Measurements from ENCODE around the gene DNAH7.

DNA sequence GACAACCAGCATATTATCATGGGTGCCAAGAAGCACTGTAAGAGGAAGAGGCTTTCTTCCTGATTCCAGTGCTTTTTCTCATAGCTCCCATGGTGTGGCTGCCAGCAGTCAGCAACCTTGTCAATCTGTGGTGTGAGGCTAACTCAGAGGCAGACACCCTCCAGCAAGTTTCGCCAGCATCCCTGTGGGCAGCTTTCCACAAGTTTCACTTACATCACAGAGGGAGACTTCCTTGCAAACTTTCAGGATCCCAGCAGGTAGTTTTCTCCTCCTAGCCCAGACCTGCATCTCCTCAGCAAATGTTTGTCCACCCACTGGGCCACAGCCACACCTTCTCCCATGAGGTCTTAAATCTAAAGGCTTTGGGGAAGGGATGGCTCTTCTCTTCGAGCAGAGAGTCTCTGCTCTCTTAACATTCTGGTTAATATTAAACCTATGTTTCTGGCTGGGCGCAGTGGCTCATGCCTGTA is 9.1 kb downstream of the DNAH7 start:
- TF ChIP-seq, protein P1, sequence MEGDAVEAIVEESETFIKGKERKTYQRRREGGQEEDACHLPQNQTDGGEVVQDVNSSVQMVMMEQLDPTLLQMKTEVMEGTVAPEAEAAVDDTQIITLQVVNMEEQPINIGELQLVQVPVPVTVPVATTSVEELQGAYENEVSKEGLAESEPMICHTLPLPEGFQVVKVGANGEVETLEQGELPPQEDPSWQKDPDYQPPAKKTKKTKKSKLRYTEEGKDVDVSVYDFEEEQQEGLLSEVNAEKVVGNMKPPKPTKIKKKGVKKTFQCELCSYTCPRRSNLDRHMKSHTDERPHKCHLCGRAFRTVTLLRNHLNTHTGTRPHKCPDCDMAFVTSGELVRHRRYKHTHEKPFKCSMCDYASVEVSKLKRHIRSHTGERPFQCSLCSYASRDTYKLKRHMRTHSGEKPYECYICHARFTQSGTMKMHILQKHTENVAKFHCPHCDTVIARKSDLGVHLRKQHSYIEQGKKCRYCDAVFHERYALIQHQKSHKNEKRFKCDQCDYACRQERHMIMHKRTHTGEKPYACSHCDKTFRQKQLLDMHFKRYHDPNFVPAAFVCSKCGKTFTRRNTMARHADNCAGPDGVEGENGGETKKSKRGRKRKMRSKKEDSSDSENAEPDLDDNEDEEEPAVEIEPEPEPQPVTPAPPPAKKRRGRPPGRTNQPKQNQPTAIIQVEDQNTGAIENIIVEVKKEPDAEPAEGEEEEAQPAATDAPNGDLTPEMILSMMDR (conservative IDR thresholded peaks at IDR 0.05 in 1 of 2, IDR thresholded peaks at IDR 0.05 in 1 of 2; ENCODE audit: low read depth in 1 of 2, low read length in 2 of 2): no peak
- no peak for TF ChIP-seq EZH2 (IDR thresholded peaks at IDR 0.05; ENCODE audit: low read length, missing control alignments)

Measured in fibroblast of lung (primary cell).